Left renal cortex interstitium (tissue), 4 donors: ENCODE data around the gene ADCY3. TPM values are rescaled to one million over a fixed set of nuclear protein-coding genes. Genes with fewer than 3 reads are reported as not detected.
"Not testable (repeated sequence)": the region's sequence is repeated elsewhere in the genome, so short reads cannot be mapped to it uniquely, and the experiment has no call there.

ENCODE experiments used
- DNase-seq, 4 donors: peaks; one replicate each; pipeline ENCODE4 v3.0.0-alpha.2; 2013; ENCODE audit warnings: low read depth in 4 of 4, low spot score in 2 of 4, missing footprints in 1 of 4
- polyA plus RNA-seq, 4 donors: library from polyadenylated mRNA; unstranded; fragments of 120-200 nt; gene quantifications; one replicate each; pipeline ENCODE4 v1.2.1, GENCODE V29; 2013; ENCODE audit not compliant: insufficient read length in 4 of 4

The ADCY3 gene
- polyA plus RNA-seq, 4 donors: 20.6 to 30.3 (median 23.7) TPM

- no peak for DNase-seq
These were observed 66.0 kb downstream of the ADCY3 start for GRCh38 chr2:24853996-24854395.

GRCh38 chr2:24853046-24853445 is 67.0 kb downstream of the ADCY3 start:
- no peak for DNase-seq

- no peak for DNase-seq
These were observed 67.5 kb downstream of the ADCY3 start for GRCh38 chr2:24852431-24853020.

- DNase-seq: no peak
These were observed 68.0 kb downstream of the ADCY3 start for GRCh38 chr2:24852026-24852425.

GRCh38 chr2:24850944-24851343 is 69.1 kb downstream of the ADCY3 start:
- no peak for DNase-seq

GRCh38 chr2:24845691-24846090 is 74.3 kb downstream of the ADCY3 start:
- no peak for DNase-seq

GRCh38 chr2:24844023-24844685 is 75.9 kb downstream of the ADCY3 start:
- no peak for DNase-seq

GRCh38 chr2:24843330-24843860 is 76.6 kb downstream of the ADCY3 start:
- DNase-seq: no peak

GRCh38 chr2:24842081-24843050 is 77.7 kb downstream of the ADCY3 start:
- no peak for DNase-seq

- no peak for DNase-seq
These were observed 78.8 kb downstream of the ADCY3 start for GRCh38 chr2:24840962-24841945.

GRCh38 chr2:24840164-24840869 is 79.7 kb downstream of the ADCY3 start:
- DNase-seq: no peak

GRCh38 chr2:24839729-24840128 is 80.3 kb downstream of the ADCY3 start:
- DNase-seq: no peak

GRCh38 chr2:24838541-24838940 is 81.5 kb downstream of the ADCY3 start:
- DNase-seq: no peak

- DNase-seq: no peak
These were observed 82.0 kb downstream of the ADCY3 start for GRCh38 chr2:24837996-24838513.

- DNase-seq: no peak
These were observed 83.3 kb downstream of the ADCY3 start for GRCh38 chr2:24836706-24837105.

GRCh38 chr2:24836206-24836605 is 83.8 kb downstream of the ADCY3 start:
- no peak for DNase-seq

GRCh38 chr2:24835411-24835810 is 84.6 kb downstream of the ADCY3 start:
- DNase-seq: not testable (repeated sequence)

- no peak for DNase-seq
These were observed 85.2 kb downstream of the ADCY3 start for GRCh38 chr2:24834733-24835395.
